ENCODE results near the gene CADM1. TPM values are rescaled to one million over a fixed set of nuclear protein-coding genes. Genes with fewer than 3 reads are reported as not detected.
"Not testable (repeated sequence)": the region's sequence is repeated elsewhere in the genome, so short reads cannot be mapped to it uniquely, and the experiment has no call there.

Gene CADM1
- total RNA-seq, 2 donors from 2014 or later: 0.18 TPM; not detected in 1

- ATAC-seq (no peak), DNase-seq (ENCODE audit: low spot score in 2 of 2) (no peak)
- peaks cover 0 to 3% of the 10 kb centered on the region in 2 donors for H3K9me3 Mint-ChIP-seq
Observed at GRCh38 chr11:115499241-115499799, 4.9 kb downstream of the CADM1 start.

DNA sequence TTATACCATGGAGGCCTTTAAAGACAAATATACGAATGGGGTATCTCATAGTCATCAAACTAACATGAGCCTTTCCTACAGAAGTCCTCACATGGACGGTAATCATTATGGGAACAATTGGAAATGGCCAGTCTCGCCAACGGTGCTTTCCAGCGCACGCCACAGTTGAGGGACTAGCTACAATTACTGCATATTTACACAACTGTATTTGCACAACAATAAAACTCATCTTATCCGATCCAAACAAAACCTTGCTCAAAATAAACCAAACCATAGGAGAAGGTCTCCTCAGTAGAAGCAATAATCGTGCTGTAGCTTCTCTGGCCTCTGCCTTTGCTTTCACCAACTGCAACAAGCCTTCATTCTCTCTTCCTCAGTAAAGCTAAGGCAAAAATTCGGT, 5.9 kb downstream of the CADM1 start:
- no peak for ATAC-seq
- H3K9me3 Mint-ChIP-seq: peaks cover 0 to 7% of the 10 kb centered on the region in 2 donors

More at GRCh38 chr11:115499241-115499799, 4.9 kb downstream of the CADM1 start:
- Mint-ChIP-seq H3K27ac (no peak overlapping the region), H3K36me3 (no peaks in the 10 kb centered on the region)

DNA sequence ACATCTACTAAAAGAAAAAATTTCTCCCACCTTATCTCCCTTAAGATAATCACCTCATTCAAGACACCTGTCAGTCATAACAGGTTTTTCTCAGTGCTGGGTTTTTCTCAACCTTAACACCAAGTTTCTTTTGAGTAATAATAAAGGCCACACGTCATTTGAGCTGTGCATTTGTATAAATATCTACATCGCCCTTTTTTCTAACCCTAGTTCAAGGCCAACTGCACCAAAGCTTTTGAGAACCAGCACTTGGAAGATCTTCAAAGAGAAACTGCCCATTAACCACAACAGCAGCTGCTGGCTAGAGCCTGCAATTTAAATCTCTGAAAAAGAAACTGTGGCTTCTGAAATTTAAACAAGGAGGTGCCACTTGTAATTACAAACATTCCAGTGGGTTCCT, 6.9 kb downstream of the CADM1 start:
- H3K36me3 Mint-ChIP-seq: no peaks in the 10 kb centered on the region
- H3K9me3 Mint-ChIP-seq: peaks cover 0 to 7% of the 10 kb centered on the region in 2 donors
- no peak for DNase-seq (ENCODE audit: low spot score in 2 of 2)
- no peak for ATAC-seq
- H3K27ac Mint-ChIP-seq: no peak overlapping the region

More for the DNA sequence above, 5.9 kb downstream of the CADM1 start:
- H3K36me3 Mint-ChIP-seq: no peaks in the 10 kb centered on the region
- no peak overlapping the region for H3K27ac Mint-ChIP-seq
- no peak for DNase-seq (ENCODE audit: low spot score in 2 of 2)

DNA sequence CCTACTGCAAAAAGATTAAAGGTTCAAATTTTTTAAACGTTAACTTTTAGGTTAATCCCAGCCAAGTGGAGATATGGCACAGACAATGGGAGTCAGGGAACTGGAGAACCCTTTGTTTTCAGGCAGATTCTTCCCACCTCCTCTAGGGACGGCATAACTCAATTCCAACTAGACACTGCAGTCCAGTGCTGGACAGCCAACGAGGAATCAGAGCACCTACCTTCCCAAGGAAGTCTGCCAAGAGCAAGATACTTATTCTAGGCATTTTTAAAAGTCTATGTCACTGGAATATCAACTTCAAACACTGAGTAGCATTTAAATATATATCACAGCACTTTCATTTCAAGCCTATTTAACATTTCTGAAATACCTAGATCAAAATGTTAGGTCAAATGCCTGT, 7.3 kb downstream of the CADM1 start:
- no peak for DNase-seq (ENCODE audit: low spot score in 2 of 2)
- H3K9me3 Mint-ChIP-seq: peaks cover 0 to 7% of the 10 kb centered on the region in 2 donors
- no peak overlapping the region for H3K27ac Mint-ChIP-seq
- no peak for ATAC-seq
- H3K36me3 Mint-ChIP-seq: no peaks in the 10 kb centered on the region

GRCh38 chr11:115493905-115494304, 10.3 kb downstream of the CADM1 start:
- H3K36me3 Mint-ChIP-seq: peaks cover 0 to 7% of the 10 kb centered on the region in 2 donors

GRCh38 chr11:115493488-115493887, 10.7 kb downstream of the CADM1 start:
- Mint-ChIP-seq H3K9me3 (peaks cover 14 to 15% of the 10 kb centered on the region in 2 donors), H3K27ac (no peak overlapping the region), H3K36me3 (peaks cover 0 to 7% of the 10 kb centered on the region in 2 donors)
- ATAC-seq (no peak), DNase-seq (ENCODE audit: low spot score in 2 of 2) (no peak)

More at GRCh38 chr11:115493905-115494304, 10.3 kb downstream of the CADM1 start:
- Mint-ChIP-seq H3K27ac (no peak overlapping the region), H3K9me3 (peaks cover 14 to 17% of the 10 kb centered on the region in 2 donors)
- no peak for ATAC-seq
- DNase-seq (ENCODE audit: low spot score in 2 of 2): no peak

DNA sequence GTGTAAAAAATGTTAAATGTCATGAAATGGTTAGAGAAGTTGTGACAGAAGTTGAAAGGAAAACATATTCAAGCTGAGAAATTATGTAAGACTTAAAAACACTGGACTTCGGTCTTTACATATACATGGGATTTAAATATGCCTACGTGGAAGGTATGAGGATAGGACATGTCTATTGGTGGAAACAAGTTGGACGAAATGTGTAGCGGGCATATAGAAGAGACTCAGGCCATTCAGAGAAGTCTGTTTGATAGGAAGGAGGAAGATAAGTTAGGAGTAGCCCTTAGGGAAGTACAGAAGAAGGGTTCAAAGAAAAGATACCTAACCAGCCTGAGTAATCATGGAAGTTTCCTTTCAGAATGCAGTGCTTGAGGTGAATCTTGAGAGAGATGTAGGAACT, 14.7 kb downstream of the CADM1 start:
- ATAC-seq (no peak), DNase-seq (ENCODE audit: low spot score in 2 of 2) (no peak)
- Mint-ChIP-seq H3K9me3 (peaks cover 20 to 21% of the 10 kb centered on the region in 2 donors), H3K36me3 (peaks cover 0 to 7% of the 10 kb centered on the region in 2 donors), H3K27ac (no peak overlapping the region)

DNA sequence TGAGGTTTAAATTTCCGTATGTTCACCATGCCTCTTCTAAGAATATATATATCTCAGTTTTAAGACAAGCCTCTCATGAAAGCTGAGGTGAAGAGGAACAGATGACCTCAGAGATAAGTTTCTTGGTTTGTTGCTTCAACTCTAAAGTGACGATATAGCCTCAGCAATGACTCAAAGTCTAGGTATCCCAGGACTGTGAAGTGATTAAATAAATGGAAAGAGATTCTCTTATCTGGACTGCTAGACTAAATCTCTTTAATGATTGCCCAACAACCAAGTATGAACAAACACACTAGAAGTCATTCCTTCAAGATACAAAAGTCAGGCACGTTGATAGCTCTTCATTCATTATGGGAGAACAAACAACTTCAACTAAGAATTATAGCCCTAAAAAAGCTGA, 15.3 kb downstream of the CADM1 start:
- peaks cover 20% of the 10 kb centered on the region in 2 donors for H3K9me3 Mint-ChIP-seq
- H3K36me3 Mint-ChIP-seq: peaks cover 0 to 7% of the 10 kb centered on the region in 2 donors
- no peak overlapping the region for H3K27ac Mint-ChIP-seq
- ATAC-seq (no peak), DNase-seq (ENCODE audit: low spot score in 2 of 2) (no peak)

GRCh38 chr11:115481528-115481927, 22.7 kb downstream of the CADM1 start:
- Mint-ChIP-seq H3K36me3 (no peaks in the 10 kb centered on the region), H3K27ac (no peak overlapping the region), H3K9me3 (peaks cover 7 to 18% of the 10 kb centered on the region in 2 donors)
- no peak for DNase-seq (ENCODE audit: low spot score in 2 of 2)
- ATAC-seq: no peak

DNA sequence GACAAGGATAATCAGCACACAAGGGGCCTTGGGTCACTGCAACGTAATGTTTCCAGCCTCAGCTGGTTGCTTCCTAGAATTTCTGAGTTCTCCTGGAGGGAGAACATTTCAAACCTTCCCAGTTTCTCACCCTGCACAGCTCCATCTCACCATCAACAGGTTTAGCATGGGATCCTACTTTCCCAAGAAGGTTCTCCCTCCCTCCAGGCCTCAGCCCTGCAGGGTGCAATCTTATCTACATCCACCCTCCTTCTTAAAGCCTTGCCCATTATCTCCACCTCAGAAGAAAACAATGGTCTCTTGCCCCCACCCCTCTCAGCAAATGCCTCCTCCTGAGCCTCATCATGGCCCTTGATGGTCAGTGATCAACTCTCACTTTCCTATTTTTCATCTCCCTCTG, 23.6 kb downstream of the CADM1 start:
- no peak for ATAC-seq
- no peak overlapping the region for H3K27ac Mint-ChIP-seq
- H3K36me3 Mint-ChIP-seq: no peaks in the 10 kb centered on the region
- H3K9me3 Mint-ChIP-seq: peaks cover 2 to 13% of the 10 kb centered on the region in 2 donors
- DNase-seq (ENCODE audit: low spot score in 2 of 2): no peak

GRCh38 chr11:115477410-115477809, 26.8 kb downstream of the CADM1 start:
- Mint-ChIP-seq H3K27ac (no peak overlapping the region), H3K9me3 (peaks cover 0 to 12% of the 10 kb centered on the region in 2 donors), H3K36me3 (no peaks in the 10 kb centered on the region)
- DNase-seq (ENCODE audit: low spot score in 2 of 2) (no peak), ATAC-seq (no peak)

GRCh38 chr11:115476463-115477286, 27.5 kb downstream of the CADM1 start:
- Mint-ChIP-seq H3K27ac (no peak overlapping the region), H3K36me3 (no peaks in the 10 kb centered on the region), H3K9me3 (peaks cover 0 to 9% of the 10 kb centered on the region in 2 donors)
- DNase-seq (ENCODE audit: low spot score in 2 of 2) (no peak), ATAC-seq (no peak)

DNA sequence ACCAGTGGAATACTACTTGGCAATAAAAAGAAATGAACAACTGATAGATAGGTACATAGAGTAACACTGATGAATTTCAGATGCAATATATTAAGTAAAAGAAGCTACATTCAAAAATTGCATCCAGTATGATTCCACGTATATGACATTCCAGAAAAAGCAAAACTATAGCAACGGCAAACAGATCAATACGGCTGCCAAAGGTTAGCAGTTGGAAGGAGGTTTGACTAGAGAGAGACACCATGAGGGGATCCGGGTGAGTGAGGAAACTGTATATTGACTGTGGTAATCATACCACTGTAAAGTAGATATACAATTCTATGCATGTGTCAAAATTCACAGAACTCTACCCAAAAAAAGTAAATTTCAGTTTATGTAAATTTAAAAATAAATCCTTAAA, 28.7 kb downstream of the CADM1 start:
- no peak for ATAC-seq
- DNase-seq (ENCODE audit: low spot score in 2 of 2): no peak
- peaks cover 0 to 9% of the 10 kb centered on the region in 2 donors for H3K9me3 Mint-ChIP-seq
- no peak overlapping the region for H3K27ac Mint-ChIP-seq
- H3K36me3 Mint-ChIP-seq: peaks cover 0 to 5% of the 10 kb centered on the region in 2 donors

DNA sequence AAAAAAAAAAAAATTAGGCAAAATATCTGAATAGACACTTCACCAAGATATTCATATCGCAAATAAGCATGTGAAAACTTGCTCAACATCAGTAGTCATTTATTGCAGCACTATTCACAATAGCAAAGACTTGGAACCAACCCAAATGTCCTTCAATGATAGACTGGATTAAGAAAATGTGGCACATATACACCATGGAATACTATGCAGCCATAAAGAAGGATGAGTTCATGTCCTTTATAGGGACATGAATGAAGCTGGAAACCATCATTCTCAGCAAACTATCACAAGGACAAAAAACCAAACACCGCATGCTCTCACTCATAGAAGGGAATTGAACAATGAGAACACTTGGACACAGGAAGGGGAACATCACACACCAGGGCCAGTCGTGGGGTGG, 29.9 kb downstream of the CADM1 start:
- DNase-seq (ENCODE audit: low spot score in 2 of 2); H3K36me3 Mint-ChIP-seq; H3K9me3 Mint-ChIP-seq; H3K27ac Mint-ChIP-seq; ATAC-seq: not testable (repeated sequence)

GRCh38 chr11:115473167-115473566, 31.0 kb downstream of the CADM1 start:
- no peak for DNase-seq (ENCODE audit: low spot score in 2 of 2)
- H3K36me3 Mint-ChIP-seq: peaks cover 0 to 5% of the 10 kb centered on the region in 2 donors

DNA sequence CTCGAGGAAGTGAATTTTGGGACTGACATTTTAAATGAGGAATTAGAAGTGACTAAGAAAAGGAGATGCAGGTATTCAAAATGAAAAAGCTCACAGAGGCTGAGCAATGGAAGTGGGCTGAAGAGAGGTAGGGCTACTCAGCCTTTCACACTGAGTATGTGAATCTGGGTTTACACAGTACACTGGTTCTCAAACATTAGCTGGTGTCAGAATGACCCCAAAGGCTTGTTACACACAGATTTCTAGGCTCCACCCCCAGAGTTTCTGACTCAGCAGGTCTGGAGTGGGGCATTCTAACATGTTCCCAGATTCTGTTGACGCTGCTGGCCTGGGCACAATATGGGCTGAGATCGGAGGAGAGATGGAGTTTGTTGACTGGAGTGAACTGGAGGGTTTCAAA, 32.8 kb downstream of the CADM1 start:
- H3K9me3 Mint-ChIP-seq: peaks cover 0 to 9% of the 10 kb centered on the region in 2 donors
- DNase-seq (ENCODE audit: low spot score in 2 of 2) (no peak), ATAC-seq (no peak)
- no peak overlapping the region for H3K27ac Mint-ChIP-seq
- peaks cover 0 to 5% of the 10 kb centered on the region in 2 donors for H3K36me3 Mint-ChIP-seq

More at GRCh38 chr11:115473167-115473566, 31.0 kb downstream of the CADM1 start:
- no peak for ATAC-seq
- H3K9me3 Mint-ChIP-seq: peaks cover 0 to 9% of the 10 kb centered on the region in 2 donors
- no peak overlapping the region for H3K27ac Mint-ChIP-seq

- H3K36me3 Mint-ChIP-seq: peaks cover 0 to 5% of the 10 kb centered on the region in 2 donors
Observed at GRCh38 chr11:115470928-115471327, 33.3 kb downstream of the CADM1 start.

More at GRCh38 chr11:115470928-115471327, 33.3 kb downstream of the CADM1 start:
- Mint-ChIP-seq H3K27ac (no peak overlapping the region), H3K9me3 (peaks cover 0 to 9% of the 10 kb centered on the region in 2 donors)
- ATAC-seq (no peak), DNase-seq (ENCODE audit: low spot score in 2 of 2) (no peak)

Measured in activated naive CD4-positive, alpha-beta T cell treated with anti-CD3 and anti-CD28 coated beads, Interleukin-2, amount 50 U/mL, for 72 hours (primary cell).